GM23338 (cell line): Measurements from ENCODE around the gene SNHG17. TPM values are rescaled to one million over a fixed set of nuclear protein-coding genes. Genes with fewer than 3 reads are reported as not detected.

Experiments
- ATAC-seq: fragments of 200-7000 bp; cut with Tn5 transposase; 3 replicates; pipeline ENCODE4 v1.9.1; 2020
- DNase-seq: peaks from one replicate; pipeline ENCODE4 v3.0.0-alpha.2; 2015; ENCODE audit warnings: low spot score
- H2AFZ ChIP-seq: fragments of 200-600 bp; sonication (generic); 2 replicates; pipeline ENCODE4 v1.8.0; 2016; ENCODE audit warnings: antibody characterized with exemption, mild to moderate bottlenecking, moderate library complexity
- H3F3A ChIP-seq: fragments of 200-600 bp; sonication (generic); replicated peaks from 2 replicates; pipeline ENCODE4 v1.8.0; 2017; ENCODE audit warnings: antibody characterized with exemption, mixed run types, low read depth
- H3K27ac ChIP-seq: fragments of 200-600 bp; sonication (generic); 2 replicates; pipeline ENCODE4 v1.6.1; 2016; ENCODE audit warnings: low read depth
- H3K27me3 ChIP-seq: fragments of 200-600 bp; sonication (generic); 2 replicates; pipeline ENCODE4 v1.8.0; 2016; ENCODE audit warnings: mild to moderate bottlenecking, mixed run types, moderate library complexity; ENCODE audit not compliant: insufficient read depth
- H3K36me3 ChIP-seq: fragments of 200-600 bp; sonication (generic); 2 replicates; pipeline ENCODE4 v1.8.0; 2016; ENCODE audit warnings: mild to moderate bottlenecking; ENCODE audit not compliant: insufficient read depth
- H3K4me1 ChIP-seq: fragments of 200-600 bp; sonication (generic); 2 replicates; pipeline ENCODE4 v1.8.0; 2016; ENCODE audit warnings: mild to moderate bottlenecking, moderate library complexity; ENCODE audit not compliant: insufficient read depth
- H3K4me2 ChIP-seq: fragments of 200-600 bp; sonication (generic); 2 replicates; pipeline ENCODE4 v1.7.1; 2017; ENCODE audit warnings: mixed run types
- H3K4me3 ChIP-seq: fragments of 200-600 bp; sonication (generic); 2 replicates; pipeline ENCODE4 v1.6.1; 2016; ENCODE audit warnings: mixed run types
- H3K79me2 ChIP-seq: fragments of 200-600 bp; sonication (generic); replicated peaks from 2 replicates; pipeline ENCODE4 v1.8.0; 2017; ENCODE audit warnings: mild to moderate bottlenecking; ENCODE audit not compliant: insufficient read depth
- H3K9me2 ChIP-seq: fragments of 200-600 bp; sonication (generic); 2 replicates; pipeline ENCODE4 v1.8.0; 2017; ENCODE audit not compliant: insufficient read depth
- H4K20me1 ChIP-seq: fragments of 200-600 bp; sonication (generic); replicated peaks from 2 replicates; pipeline ENCODE4 v1.8.0; 2017; ENCODE audit warnings: mild to moderate bottlenecking; ENCODE audit not compliant: insufficient read depth
- H3K27ac Mint-ChIP-seq: 2 replicates; pipeline ENCODE4 v1.8.0; 2020; ENCODE audit warnings: inconsistent platforms, mild to moderate bottlenecking, moderate library complexity, mixed read lengths
- H3K27me3 Mint-ChIP-seq: 3 replicates; pipeline ENCODE4 v1.8.0; 2022; ENCODE audit warnings: low read depth, mild to moderate bottlenecking, moderate library complexity, mixed read lengths, inconsistent platforms; ENCODE audit not compliant: insufficient read depth, poor library complexity
- H3K36me3 Mint-ChIP-seq: 3 replicates; pipeline ENCODE4 v1.8.0; 2021; ENCODE audit warnings: low read depth, mild to moderate bottlenecking, inconsistent platforms, moderate library complexity, mixed read lengths
- H3K4me1 Mint-ChIP-seq: 3 replicates; pipeline ENCODE4 v1.8.0; 2020; ENCODE audit warnings: mild to moderate bottlenecking, inconsistent platforms, mixed read lengths
- H3K4me3 Mint-ChIP-seq: 3 replicates; pipeline ENCODE4 v1.8.0; 2021; ENCODE audit warnings: moderate library complexity, mild to moderate bottlenecking, inconsistent platforms, mixed read lengths
- H3K9me3 Mint-ChIP-seq: 3 replicates; pipeline ENCODE4 v1.8.0; 2020; ENCODE audit warnings: moderate library complexity, mild to moderate bottlenecking, inconsistent platforms, mixed read lengths
- CTCF ChIP-seq, 2 experiments: fragments of 200-600 bp in 1 of 2; sonication (generic) in 1 of 2; conservative IDR thresholded peaks; 2 replicates each; pipeline versions ENCODE4 v1.5.1 to v1.6.1; 2016 to 2017; ENCODE audit warnings: antibody characterized with exemption in 2 of 2, low read depth in 2 of 2, mild to moderate bottlenecking in 2 of 2, moderate library complexity in 1 of 2
- POLR2AphosphoS5 ChIP-seq: IDR thresholded peaks from 2 replicates; pipeline ENCODE4 v1.6.1; 2016; ENCODE audit warnings: antibody characterized with exemption, low read depth
- REST ChIP-seq: IDR thresholded peaks from one replicate; pipeline ENCODE4 v1.6.1; 2018; ENCODE audit warnings: antibody characterized with exemption; ENCODE audit not compliant: unreplicated experiment
- ZNF462 ChIP-seq: fragments of 250-450 bp; sonication (Bioruptor Pico); IDR thresholded peaks from 2 replicates; pipeline ENCODE4 v1.5.0; 2020; ENCODE audit warnings: mild to moderate bottlenecking, moderate library complexity
- polyA plus RNA-seq: library from polyadenylated mRNA; unstranded; fragments of >200 nt; fragmentation: Nextera tagmentation; extraction: Ambion mirVana; gene quantifications from 2 replicates; pipeline ENCODE4 v1.2.1, GENCODE V29; 2016
- total RNA-seq: library from RNA; depleted of rRNA; stranded (reverse); fragments of >200 nt; shearing (Covaris generic); gene quantifications from 2 replicates; pipeline ENCODE4 v1.2.3, GENCODE V29; 2014

The SNHG17 gene
- total and polyA plus RNA-seq, 2 experiments from 2014 or later, result 25.4 to 76.1 TPM

GRCh38 chr20:38387953-38388352 lies 47.2 kb downstream of the SNHG17 start:
- H3K4me1 Mint-ChIP-seq, result peaks cover 3% of the 10 kb centered on the region; the same call in 1 of the 3 replicates

More at GRCh38 chr20:38387953-38388352, 47.2 kb downstream of the SNHG17 start:
- H3K27me3 ChIP-seq, result no peaks in the 10 kb centered on the region
- H3F3A ChIP-seq, result no peaks in the 10 kb centered on the region
- Mint-ChIP-seq H3K27me3 (peaks cover 1% of the 10 kb centered on the region), H3K4me3 (no peak overlapping the region), H3K36me3 (no peaks in the 10 kb centered on the region), H3K9me3 (0 out of 3 replicates have a peak, but pooled peaks cover 2% of the 10 kb centered on the region), H3K27ac (no peak overlapping the region)
- H3K27ac ChIP-seq, result no peak overlapping the region
- TF ChIP-seq ZNF462 (no peak), REST (no peak), CTCF (conservative IDR thresholded peaks at IDR 0.05; ENCODE audit: low read depth in 2 of 2) (peak; percentile 25 to 47; a peak in 2 of 4 replicates), POLR2AphosphoS5 (no peak)
- H3K36me3 ChIP-seq, result no peaks in the 10 kb centered on the region
- no peak; the same call in 2 of the 3 replicates for ATAC-seq
- no peak overlapping the region for H3K4me2 ChIP-seq
- H3K4me3 ChIP-seq, result no peak overlapping the region
- H4K20me1 ChIP-seq, result no peaks in the 10 kb centered on the region
- H3K9me2 ChIP-seq, result 0 out of 2 replicates have a peak, but pooled peaks cover 4% of the 10 kb centered on the region
- peak; percentile 33 for DNase-seq
- H3K79me2 ChIP-seq, result no peaks in the 10 kb centered on the region
- H3K4me1 ChIP-seq, result peaks cover 6% of the 10 kb centered on the region; the same call in 1 of the 2 replicates
- no peak overlapping the region for H2AFZ ChIP-seq
